Measurements from ENCODE around the gene EGFR. TPM values are rescaled to one million over a fixed set of nuclear protein-coding genes. Genes with fewer than 3 reads are reported as not detected.

Gene EGFR
- total RNA-seq, 4 donors from 2014 or later: 224 to 292 (median 233) TPM

DNA sequence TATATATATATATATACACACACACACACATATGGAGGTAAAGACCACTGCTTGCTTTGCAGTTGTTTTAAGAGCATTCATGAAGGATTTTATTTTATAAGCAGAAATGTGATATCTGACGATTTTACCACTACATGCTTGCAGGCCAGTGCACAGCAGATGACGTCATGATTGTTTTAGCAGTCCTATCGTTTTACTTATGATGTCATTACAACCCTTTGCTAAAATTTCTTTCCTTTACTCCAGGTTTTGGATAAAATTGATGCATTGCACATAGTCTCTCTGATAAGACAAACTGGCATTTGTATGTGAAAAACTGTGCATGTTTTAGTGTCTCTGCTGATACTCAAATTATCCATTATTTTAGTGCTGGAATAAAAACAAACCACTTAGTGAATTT lies 9.2 kb downstream of the EGFR start:
- intact Hi-C loops (cut with DNase I; ENCODE audit: low total_unique reads): loop anchor here (10.0 kb wide), 1 partner anchor 87 kb away; no protein-coding TSS in a partner anchor
- 37 to 39% methylated on average over 3 of the region's 3 CpGs for WGBS, 2 donors
- no peak for DNase-seq (ENCODE audit: low spot score in 2 of 2)
- TF ChIP-seq, protein P1, sequence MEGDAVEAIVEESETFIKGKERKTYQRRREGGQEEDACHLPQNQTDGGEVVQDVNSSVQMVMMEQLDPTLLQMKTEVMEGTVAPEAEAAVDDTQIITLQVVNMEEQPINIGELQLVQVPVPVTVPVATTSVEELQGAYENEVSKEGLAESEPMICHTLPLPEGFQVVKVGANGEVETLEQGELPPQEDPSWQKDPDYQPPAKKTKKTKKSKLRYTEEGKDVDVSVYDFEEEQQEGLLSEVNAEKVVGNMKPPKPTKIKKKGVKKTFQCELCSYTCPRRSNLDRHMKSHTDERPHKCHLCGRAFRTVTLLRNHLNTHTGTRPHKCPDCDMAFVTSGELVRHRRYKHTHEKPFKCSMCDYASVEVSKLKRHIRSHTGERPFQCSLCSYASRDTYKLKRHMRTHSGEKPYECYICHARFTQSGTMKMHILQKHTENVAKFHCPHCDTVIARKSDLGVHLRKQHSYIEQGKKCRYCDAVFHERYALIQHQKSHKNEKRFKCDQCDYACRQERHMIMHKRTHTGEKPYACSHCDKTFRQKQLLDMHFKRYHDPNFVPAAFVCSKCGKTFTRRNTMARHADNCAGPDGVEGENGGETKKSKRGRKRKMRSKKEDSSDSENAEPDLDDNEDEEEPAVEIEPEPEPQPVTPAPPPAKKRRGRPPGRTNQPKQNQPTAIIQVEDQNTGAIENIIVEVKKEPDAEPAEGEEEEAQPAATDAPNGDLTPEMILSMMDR (IDR thresholded peaks at IDR 0.05): no peak
- TF ChIP-seq POLR2A (IDR thresholded peaks at IDR 0.05): no peak
- H3K4me3 ChIP-seq (ENCODE audit: low read depth, poor library complexity, severe bottlenecking): no peak overlapping the region

DNA sequence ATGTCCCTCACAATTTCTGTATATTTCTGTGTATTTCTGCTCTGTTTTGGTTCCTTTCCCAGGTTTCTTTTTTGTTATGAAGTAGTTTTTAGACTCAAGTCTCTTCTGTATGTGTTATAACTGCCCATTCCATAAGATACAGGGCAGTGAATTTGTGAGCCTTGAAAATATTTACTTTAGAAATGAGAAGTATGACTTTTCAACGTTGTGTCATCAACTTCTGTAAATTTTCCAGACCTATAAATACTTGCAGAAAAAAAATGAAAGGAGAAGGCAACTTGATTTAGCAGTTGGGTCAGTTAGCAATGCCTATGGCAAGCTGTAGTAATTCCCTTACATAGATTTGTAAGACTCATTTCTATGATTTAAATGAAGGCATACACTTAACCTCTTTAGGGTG lies 11.5 kb downstream of the EGFR start:
- WGBS, 2 donors: 7 to 14% methylated on average over 1 of the region's 1 CpG
- intact Hi-C loops (cut with DNase I; ENCODE audit: low total_unique reads): no loop called here
- DNase-seq (ENCODE audit: low spot score in 2 of 2): no peak
- H3K4me3 ChIP-seq (ENCODE audit: low read depth, poor library complexity, severe bottlenecking): no peak overlapping the region
- TF ChIP-seq POLR2A (IDR thresholded peaks at IDR 0.05): no peak
- TF ChIP-seq, protein P1 (IDR thresholded peaks at IDR 0.05): no peak

DNA sequence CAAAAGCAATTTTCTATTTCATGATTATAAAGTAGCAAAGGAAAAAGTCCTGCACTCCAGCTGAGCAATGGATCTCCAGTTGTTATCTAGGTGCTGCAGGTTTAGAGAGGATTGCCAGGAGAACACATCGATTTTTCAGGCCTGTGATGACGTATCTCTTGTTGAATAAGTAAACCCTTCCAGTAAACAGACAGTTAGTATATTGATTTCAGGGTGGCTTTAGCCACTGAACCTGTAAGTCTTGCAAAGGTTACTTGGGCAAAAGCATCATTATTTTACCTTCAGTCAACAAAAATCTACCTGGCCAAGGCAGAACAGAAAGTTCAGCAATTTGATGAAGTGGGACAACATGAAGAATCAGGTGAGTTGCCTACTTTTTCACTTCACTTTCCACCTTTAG lies 12.3 kb downstream of the EGFR start:
- intact Hi-C loops (cut with DNase I; ENCODE audit: low total_unique reads): no loop called here
- no peak overlapping the region for H3K4me3 ChIP-seq (ENCODE audit: low read depth, poor library complexity, severe bottlenecking)
- TF ChIP-seq, protein P1 (IDR thresholded peaks at IDR 0.05): no peak
- no peak for TF ChIP-seq POLR2A (IDR thresholded peaks at IDR 0.05)
- 64% methylated on average over 2 of the region's 2 CpGs for WGBS, 2 donors
- DNase-seq (ENCODE audit: low spot score in 2 of 2): no peak

DNA sequence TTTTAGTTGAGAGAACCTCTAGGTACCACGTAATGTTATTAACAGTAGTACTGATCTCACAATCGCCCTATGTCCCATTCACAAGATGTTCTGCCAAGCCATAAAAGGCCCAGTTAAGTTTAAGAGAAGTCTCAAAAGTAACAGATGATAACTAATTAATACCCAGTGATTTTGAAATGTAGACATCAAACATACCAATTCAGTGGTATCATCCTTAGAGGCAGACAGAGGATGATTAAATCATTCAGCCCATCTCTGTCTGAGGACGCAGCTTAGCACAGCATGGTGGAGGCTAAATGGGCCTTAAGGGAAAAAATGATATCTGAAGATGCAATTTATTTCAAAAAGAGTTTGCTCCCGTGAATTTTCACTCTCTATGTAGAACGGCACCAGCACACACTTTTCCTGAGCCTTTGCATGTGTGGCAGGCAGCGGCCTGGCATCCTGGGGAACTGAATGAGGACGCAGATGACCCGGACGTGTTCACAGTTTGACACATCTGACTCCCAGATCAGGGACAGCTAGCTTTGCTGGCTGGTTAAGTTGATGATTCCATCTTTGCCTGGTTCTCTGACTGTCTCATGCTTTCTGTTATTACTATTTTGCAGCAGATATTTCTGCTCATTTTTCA lies 13.4 kb downstream of the EGFR start:
- DNase-seq (ENCODE audit: low spot score in 2 of 2): no peak
- intact Hi-C loops (cut with DNase I; ENCODE audit: low total_unique reads): no loop called here
- 81 to 86% methylated on average over 9 of the region's 9 CpGs for WGBS, 2 donors
- no peak for TF ChIP-seq POLR2A (IDR thresholded peaks at IDR 0.05)
- TF ChIP-seq, protein P1 (IDR thresholded peaks at IDR 0.05): no peak
- H3K4me3 ChIP-seq (ENCODE audit: low read depth, poor library complexity, severe bottlenecking): no peak overlapping the region

DNA sequence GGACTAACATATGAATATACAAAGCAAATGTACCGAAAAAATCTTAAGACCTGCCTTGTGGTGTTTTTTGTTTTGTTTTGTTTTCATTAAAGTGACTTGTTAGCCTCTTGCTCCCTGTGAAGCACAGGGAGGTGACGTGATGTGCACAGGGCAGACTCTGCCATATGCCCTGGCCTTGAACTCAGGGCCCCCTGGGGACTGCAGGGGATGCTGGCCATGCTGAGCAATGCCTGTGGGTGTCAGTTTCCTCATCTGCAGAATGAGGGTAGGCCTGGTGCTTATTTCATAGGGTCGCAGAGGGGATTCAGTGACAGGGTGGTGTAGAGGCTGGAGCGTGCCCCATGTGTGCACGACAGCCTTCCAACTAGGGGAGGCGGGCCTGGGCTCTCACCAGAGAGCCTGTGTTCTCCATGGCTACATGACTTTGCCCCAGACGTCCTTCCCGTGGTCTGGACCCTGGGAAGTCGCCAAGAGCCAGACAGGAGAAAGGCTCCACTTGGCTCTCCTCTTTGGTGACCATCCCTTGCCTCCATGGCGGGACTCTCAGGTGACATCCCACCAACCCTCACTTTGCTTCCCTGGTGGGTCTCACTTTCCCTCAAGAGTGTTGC lies 14.5 kb downstream of the EGFR start:
- no peak for TF ChIP-seq POLR2A (IDR thresholded peaks at IDR 0.05)
- TF ChIP-seq, protein P1 (IDR thresholded peaks at IDR 0.05): no peak
- DNase-seq (ENCODE audit: low spot score in 2 of 2): no peak
- intact Hi-C loops (cut with DNase I; ENCODE audit: low total_unique reads): no loop called here
- H3K4me3 ChIP-seq (ENCODE audit: low read depth, poor library complexity, severe bottlenecking): no peak overlapping the region
- WGBS, 2 donors: 87 to 88% methylated on average over 10 of the region's 10 CpGs

Data from lower leg skin (tissue), 4 donors.